ENCODE results near the gene HOMER2.

GRCh38 chr15:82958638-82959037 lies 6.1 kb upstream of the HOMER2 start:
- TF ChIP-seq, protein P1, sequence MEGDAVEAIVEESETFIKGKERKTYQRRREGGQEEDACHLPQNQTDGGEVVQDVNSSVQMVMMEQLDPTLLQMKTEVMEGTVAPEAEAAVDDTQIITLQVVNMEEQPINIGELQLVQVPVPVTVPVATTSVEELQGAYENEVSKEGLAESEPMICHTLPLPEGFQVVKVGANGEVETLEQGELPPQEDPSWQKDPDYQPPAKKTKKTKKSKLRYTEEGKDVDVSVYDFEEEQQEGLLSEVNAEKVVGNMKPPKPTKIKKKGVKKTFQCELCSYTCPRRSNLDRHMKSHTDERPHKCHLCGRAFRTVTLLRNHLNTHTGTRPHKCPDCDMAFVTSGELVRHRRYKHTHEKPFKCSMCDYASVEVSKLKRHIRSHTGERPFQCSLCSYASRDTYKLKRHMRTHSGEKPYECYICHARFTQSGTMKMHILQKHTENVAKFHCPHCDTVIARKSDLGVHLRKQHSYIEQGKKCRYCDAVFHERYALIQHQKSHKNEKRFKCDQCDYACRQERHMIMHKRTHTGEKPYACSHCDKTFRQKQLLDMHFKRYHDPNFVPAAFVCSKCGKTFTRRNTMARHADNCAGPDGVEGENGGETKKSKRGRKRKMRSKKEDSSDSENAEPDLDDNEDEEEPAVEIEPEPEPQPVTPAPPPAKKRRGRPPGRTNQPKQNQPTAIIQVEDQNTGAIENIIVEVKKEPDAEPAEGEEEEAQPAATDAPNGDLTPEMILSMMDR (conservative IDR thresholded peaks at IDR 0.05; ENCODE audit: low read depth, low read length), result no peak
- no peak for TF ChIP-seq EZH2 (IDR thresholded peaks at IDR 0.05; ENCODE audit: low read length, unreplicated experiment)
- TF ChIP-seq EZH2phosphoT487 (IDR thresholded peaks at IDR 0.05; ENCODE audit: borderline replicate concordance, low read length), result no peak

Data from PC-3 (cell line).